Medulla oblongata (tissue), 1 donor: Measurements from ENCODE around the gene DERL2.
A peak's percentile ranks its signal among the peaks of the same experiment; 100 is the strongest.

Experiments used
- DNase-seq: peaks from one replicate; pipeline ENCODE4 v3.0.0-alpha.2; 2015; ENCODE audit errors: extremely low spot score

The DERL2 gene

GRCh38 chr17:5501685-5502084 lies 15.7 kb upstream of the DERL2 start:
- DNase-seq, result no peak

- peak; percentile 89 for DNase-seq
Measured at GRCh38 chr17:5500589-5501391, 14.8 kb upstream of the DERL2 start.

GRCh38 chr17:5500247-5500588 lies 14.2 kb upstream of the DERL2 start:
- DNase-seq, result no peak

GRCh38 chr17:5499476-5500231 lies 13.7 kb upstream of the DERL2 start:
- peak; percentile 41 for DNase-seq

- DNase-seq, result no peak
Measured at GRCh38 chr17:5492970-5493369, 7.0 kb upstream of the DERL2 start.

GRCh38 chr17:5488752-5489151 lies 2.8 kb upstream of the DERL2 start:
- no peak for DNase-seq

GRCh38 chr17:5486206-5487124 lies 487 bp upstream of the DERL2 start, which contains the start of gene MIS12:
Gene MIS12 (plus strand): TSS chr17:5486566. CDS start chr17:5488863, 2,297 bp downstream.
- DNase-seq, result peak; percentile 100

- no peak for DNase-seq
Measured at GRCh38 chr17:5481451-5481850, 4.5 kb downstream of the DERL2 start.

GRCh38 chr17:5480962-5481361 lies 5.0 kb downstream of the DERL2 start:
- DNase-seq, result no peak

- no peak for DNase-seq
Measured at GRCh38 chr17:5478992-5479391, 7.0 kb downstream of the DERL2 start.

- DNase-seq, result no peak
Measured at GRCh38 chr17:5473906-5474305, 12.1 kb downstream of the DERL2 start.

- DNase-seq, result no peak
Measured at GRCh38 chr17:5472511-5472910, 13.5 kb downstream of the DERL2 start.

GRCh38 chr17:5468075-5468473 lies 17.9 kb downstream of the DERL2 start:
- DNase-seq, result no peak

- DNase-seq, result no peak
Measured at GRCh38 chr17:5467416-5467815, 18.6 kb downstream of the DERL2 start.

GRCh38 chr17:5466295-5466694 lies 19.7 kb downstream of the DERL2 start:
- no peak for DNase-seq

GRCh38 chr17:5464717-5465507 lies 21.1 kb downstream of the DERL2 start:
- no peak for DNase-seq

GRCh38 chr17:5446786-5447185 lies 39.2 kb downstream of the DERL2 start:
- DNase-seq, result peak; percentile 95

GRCh38 chr17:5444209-5444608 lies 41.8 kb downstream of the DERL2 start:
- no peak for DNase-seq

- no peak for DNase-seq
Measured at GRCh38 chr17:5443728-5444127, 42.2 kb downstream of the DERL2 start.

GRCh38 chr17:5439446-5439764 lies 46.6 kb downstream of the DERL2 start:
- no peak for DNase-seq

GRCh38 chr17:5438716-5439445 lies 47.1 kb downstream of the DERL2 start, which contains the start of gene C1QBP:
Gene C1QBP (minus strand): TSS chr17:5439155. CDS start chr17:5439073, 82 bp downstream.
- DNase-seq, result peak; percentile 94
